Stomach (tissue), 9 donors: ENCODE results near the gene BCL2L12. TPM values are rescaled to one million over a fixed set of nuclear protein-coding genes. Genes with fewer than 3 reads are reported as not detected.
A peak's percentile ranks its signal among the peaks of the same experiment; 100 is the strongest.
"Not testable (repeated sequence)": the region's sequence is repeated elsewhere in the genome, so short reads cannot be mapped to it uniquely, and the experiment has no call there.

Experiments
- DNase-seq, 2 donors: peaks; one replicate each; pipeline versions ENCODE4 v3.0.0 to v3.0.0-alpha.2; 2013 to 2019
- H3K27ac ChIP-seq, 5 donors: fragments of 200-600 bp in 4 of 5; sonication (generic) in 4 of 5; one replicate each; pipeline ENCODE4 v1.5.1; 2013 to 2019; ENCODE audit warnings: mild to moderate bottlenecking in 1 of 5, moderate library complexity in 1 of 5
- H3K27me3 ChIP-seq, 3 donors: fragments of 200-600 bp; sonication (generic); one replicate each; pipeline ENCODE4 v1.5.1; 2017 to 2019; ENCODE audit warnings: mixed run types in 1 of 3
- H3K36me3 ChIP-seq, 4 donors: fragments of 200-600 bp; sonication (generic); 1 replicate in 3 of 4; 2 replicates in 1 of 4; pipeline ENCODE4 v1.5.1; 2016 to 2019
- H3K4me1 ChIP-seq, 4 donors: fragments of 200-600 bp; sonication (generic); one replicate each; pipeline ENCODE4 v1.5.1; 2016 to 2019
- H3K4me3 ChIP-seq, 4 donors: fragments of 200-600 bp; sonication (generic) in 3 of 4; one replicate each; pipeline ENCODE4 v1.5.1; 2016 to 2019; ENCODE audit warnings: mild to moderate bottlenecking in 1 of 4
- H3K9me3 ChIP-seq, 4 donors: fragments of 200-600 bp; sonication (generic); one replicate each; pipeline ENCODE4 v1.5.1; 2016 to 2019
- CTCF ChIP-seq, 7 experiments: fragments of 450-650 bp in 4 of 7; fragments of 200-600 bp in 3 of 7; sonication (generic) in 3 of 7; IDR thresholded peaks; one replicate each; pipeline ENCODE4 v1.5.1; 2016 to 2019; ENCODE audit warnings: antibody characterized with exemption in 7 of 7, control low read depth in 2 of 7, mild to moderate bottlenecking in 1 of 7
- EP300 ChIP-seq: sonication (generic); formaldehyde crosslinking; IDR thresholded peaks from one replicate; pipeline ENCODE4 v1.6.1; 2017; ENCODE audit warnings: antibody characterized with exemption
- POLR2A ChIP-seq, 4 donors: fragments of 450-650 bp; IDR thresholded peaks; one replicate each; pipeline ENCODE4 v1.6.1; 2016; ENCODE audit warnings: antibody characterized with exemption in 4 of 4, control low read depth in 2 of 4, mild to moderate bottlenecking in 1 of 4, moderate library complexity in 1 of 4
- POLR2AphosphoS5 ChIP-seq, 3 donors: sonication (generic); formaldehyde crosslinking; IDR thresholded peaks; one replicate each; pipeline ENCODE4 v1.6.1; 2016; ENCODE audit warnings: antibody characterized with exemption in 3 of 3
- WGBS, 5 donors: extraction: QIAGEN DNeasy Blood & Tissue Kit in 3 of 5; methylation state at CpG; one replicate each; pipeline versions ENCODE4 v1.1.5 to v1.1.7; 2013 to 2018; 5-methylcytosine and 5-hydroxymethylcytosine counted together
- intact Hi-C: fragments of 100-400 bp; cut with DNase I; formaldehyde crosslinking; loops from one replicate; pipeline ENCODE4 v1.15.1; 2023; ENCODE audit warnings: low total_unique reads
- polyA plus RNA-seq, 3 donors: library from polyadenylated mRNA; stranded (reverse); fragments of 200-250 nt; gene quantifications; one replicate each; pipeline ENCODE4 v1.2.3, GENCODE V29; 2013
- total RNA-seq, 5 donors: library from RNA; depleted of rRNA; stranded (reverse); fragments of >200 nt; gene quantifications; one replicate each; pipeline versions ENCODE4 v1.1.0 to v1.2.3, GENCODE V29; 2014 to 2016
- donor health status: healthy with polysubstance abuse.
- donor health status: Bipolar disorder and iron deficiency.
- donor health status: healthy.

BCL2L12 gene
- total and polyA plus RNA-seq, 8 donors: 2.3 to 23.3 (median 9.4) TPM

- H3K4me1 ChIP-seq: peaks cover 7 to 33% (median 26%) of the 10 kb centered on the region in 4 donors
- H3K4me3 ChIP-seq: no peak overlapping the region
- no peak for DNase-seq
- H3K27ac ChIP-seq: peak overlapping the region in 1 of 5 donors; percentile 20
- H3K27me3 ChIP-seq: no peaks in the 10 kb centered on the region
- WGBS, 5 donors: 83 to 88% (median 84%) methylated on average over 15 to 19 of the region's 19 CpGs
- intact Hi-C loops: no loop called here
- H3K36me3 ChIP-seq: peaks cover 0 to 32% (median 30%) of the 10 kb centered on the region in 4 donors
- no peak for TF ChIP-seq EP300
- TF ChIP-seq POLR2AphosphoS5 (IDR thresholded peaks at IDR 0.05): no peak
- no peak for TF ChIP-seq POLR2A (IDR thresholded peaks at IDR 0.05)
- TF ChIP-seq CTCF (IDR thresholded peaks at IDR 0.05): no peak
- no peaks in the 10 kb centered on the region for H3K9me3 ChIP-seq
Observed at GRCh38 chr19:49631610-49632192, 34.0 kb upstream of the BCL2L12 start.

GRCh38 chr19:49632576-49632975 is 33.2 kb upstream of the BCL2L12 start:
- no peak overlapping the region for H3K4me3 ChIP-seq
- no peak for TF ChIP-seq POLR2AphosphoS5 (IDR thresholded peaks at IDR 0.05)
- DNase-seq: no peak
- H3K36me3 ChIP-seq: peaks cover 0 to 25% (median 21%) of the 10 kb centered on the region in 4 donors
- H3K9me3 ChIP-seq: no peaks in the 10 kb centered on the region
- WGBS, 5 donors: 86 to 98% (median 93%) methylated on average over 5 of the region's 5 CpGs
- H3K27me3 ChIP-seq: no peaks in the 10 kb centered on the region
- intact Hi-C loops: no loop called here
- H3K27ac ChIP-seq: no peak overlapping the region
- H3K4me1 ChIP-seq: peaks cover 9 to 41% (median 32%) of the 10 kb centered on the region in 4 donors

- Histone ChIP-seq H3K36me3 (peaks cover 0 to 20% (median 18%) of the 10 kb centered on the region in 4 donors), H3K4me1 (peaks cover 16 to 48% (median 39%) of the 10 kb centered on the region in 4 donors)
- WGBS, 5 donors: 57 to 77% (median 62%) methylated on average over 9 of the region's 9 CpGs
- DNase-seq, H3K4me3 ChIP-seq, intact Hi-C loops, H3K27me3 ChIP-seq, H3K27ac ChIP-seq, H3K9me3 ChIP-seq: not testable (repeated sequence)
Observed at GRCh38 chr19:49633273-49633672, 32.5 kb upstream of the BCL2L12 start.

- peak in 1 of 2 donors; percentile 60 for DNase-seq
- Histone ChIP-seq H3K27ac (peak overlapping the region in 4 of 5 donors; percentile 13 to 69 (median 53)), H3K4me3 (no peak overlapping the region), H3K36me3 (peaks cover 0 to 20% (median 16%) of the 10 kb centered on the region in 4 donors), H3K27me3 (no peaks in the 10 kb centered on the region), H3K9me3 (no peaks in the 10 kb centered on the region), H3K4me1 (peaks cover 26 to 54% (median 48%) of the 10 kb centered on the region in 4 donors)
- 45 to 51% (median 48%) methylated on average over 22 to 24 of the region's 24 CpGs for WGBS, 5 donors
- intact Hi-C loops: no loop called here
- no peak for TF ChIP-seq CTCF (IDR thresholded peaks at IDR 0.05)
- TF ChIP-seq POLR2A (IDR thresholded peaks at IDR 0.05): no peak
- TF ChIP-seq EP300: no peak
- no peak for TF ChIP-seq POLR2AphosphoS5 (IDR thresholded peaks at IDR 0.05)
Observed at GRCh38 chr19:49635530-49636232, 30.1 kb upstream of the BCL2L12 start.

- Histone ChIP-seq H3K4me1 (peaks cover 21 to 52% (median 46%) of the 10 kb centered on the region in 4 donors), H3K4me3 (no peak overlapping the region), H3K27ac (peak overlapping the region in 3 of 5 donors; percentile 10 to 59 (median 47)), H3K36me3 (peaks cover 0 to 20% (median 16%) of the 10 kb centered on the region in 4 donors), H3K9me3 (no peaks in the 10 kb centered on the region), H3K27me3 (no peaks in the 10 kb centered on the region)
- 76 to 80% (median 79%) methylated on average over 25 to 30 of the region's 30 CpGs for WGBS, 5 donors
- DNase-seq: no peak
- intact Hi-C loops: no loop called here
- TF ChIP-seq POLR2A (IDR thresholded peaks at IDR 0.05): no peak
- no peak for TF ChIP-seq CTCF (IDR thresholded peaks at IDR 0.05)
- no peak for TF ChIP-seq EP300
- no peak for TF ChIP-seq POLR2AphosphoS5 (IDR thresholded peaks at IDR 0.05)
Observed at GRCh38 chr19:49636233-49636932, 29.4 kb upstream of the BCL2L12 start.
